ENCODE data around the gene CCL13.

GRCh38 chr17:34366010-34366409 lies 9.7 kb downstream of the CCL13 start:
- no peak for TF ChIP-seq FOXM1 (IDR thresholded peaks at IDR 0.05; ENCODE audit: borderline replicate concordance)
- no peak for TF ChIP-seq CTBP1 (IDR thresholded peaks at IDR 0.05; ENCODE audit: borderline replicate concordance)
- no peak for TF ChIP-seq ZNF384 (IDR thresholded peaks at IDR 0.05)
- TF ChIP-seq SP1 (IDR thresholded peaks at IDR 0.05), result no peak
- TF ChIP-seq PKNOX1 (IDR thresholded peaks at IDR 0.05), result no peak
- no peak for TF ChIP-seq FOXK2 (IDR thresholded peaks at IDR 0.05)
- no peak for TF ChIP-seq SUZ12 (IDR thresholded peaks at IDR 0.05)
- TF ChIP-seq TARDBP (IDR thresholded peaks at IDR 0.05), result no peak
- no peak for TF ChIP-seq L3MBTL2 (conservative IDR thresholded peaks at IDR 0.05)
- TF ChIP-seq LEF1 (IDR thresholded peaks at IDR 0.05; ENCODE audit: borderline replicate concordance), result no peak
- no peak for TF ChIP-seq FOXA1 (IDR thresholded peaks at IDR 0.05)
- no peak for TF ChIP-seq ELF4 (IDR thresholded peaks at IDR 0.05)
- no peak for TF ChIP-seq ARNT (IDR thresholded peaks at IDR 0.05)
- TF ChIP-seq NFRKB (IDR thresholded peaks at IDR 0.05), result no peak

Measured in HEK293T (cell line).